Hindlimb muscle (tissue), 1 donor: ENCODE measurements around the gene CELF6. TPM values are rescaled to one million over a fixed set of nuclear protein-coding genes. Genes with fewer than 3 reads are reported as not detected.

Experiments
- DNase-seq: peaks from one replicate; pipeline ENCODE4 v3.0.0-alpha.2; 2013
- polyA plus RNA-seq: library from polyadenylated mRNA; unstranded; fragments of 120-200 nt; gene quantifications from one replicate; pipeline ENCODE4 v1.2.1, GENCODE V29; 2013; ENCODE audit not compliant: insufficient read length

CELF6 gene
- polyA plus RNA-seq, 1 donor = 2.1 TPM

GRCh38 chr15:72271895-72272212 is 48.1 kb downstream of the CELF6 start:
- no peak for DNase-seq

GRCh38 chr15:72271221-72271620 is 48.7 kb downstream of the CELF6 start:
- DNase-seq = no peak

- no peak for DNase-seq
Measured at GRCh38 chr15:72269739-72270138, 50.2 kb downstream of the CELF6 start.

GRCh38 chr15:72265031-72265430 is 54.9 kb downstream of the CELF6 start:
- DNase-seq = no peak

- no peak for DNase-seq
Measured at GRCh38 chr15:72252663-72253299, 67.2 kb downstream of the CELF6 start.

GRCh38 chr15:72249142-72249810 is 70.7 kb downstream of the CELF6 start:
- no peak for DNase-seq

GRCh38 chr15:72248514-72248913 is 71.4 kb downstream of the CELF6 start:
- DNase-seq = no peak

GRCh38 chr15:72242775-72243370 is 77.1 kb downstream of the CELF6 start:
- DNase-seq = no peak

- DNase-seq = no peak
Measured at GRCh38 chr15:72239652-72240051, 80.3 kb downstream of the CELF6 start.

GRCh38 chr15:72238586-72238985 is 81.4 kb downstream of the CELF6 start:
- no peak for DNase-seq

- no peak for DNase-seq
Measured at GRCh38 chr15:72237853-72238224, 82.1 kb downstream of the CELF6 start.

GRCh38 chr15:72237029-72237852 is 82.7 kb downstream of the CELF6 start:
- no peak for DNase-seq

GRCh38 chr15:72236381-72237003 is 83.5 kb downstream of the CELF6 start:
- DNase-seq = no peak

- DNase-seq = no peak
Measured at GRCh38 chr15:72235298-72235697, 84.7 kb downstream of the CELF6 start.

Other genes starting within 250 kb of the CELF6 start
- gene MYO9A, start 202.0 kb downstream of the CELF6 start, polyA plus RNA-seq = 33.3 TPM
- gene SENP8, start 201.8 kb downstream of the CELF6 start, polyA plus RNA-seq = 5.7 TPM
- gene GRAMD2A, start 122.4 kb downstream of the CELF6 start, polyA plus RNA-seq = 2.6 TPM
- gene PKM, start 89.0 kb downstream of the CELF6 start, polyA plus RNA-seq = 1,017 TPM
- gene PARP6, start 47.6 kb downstream of the CELF6 start, polyA plus RNA-seq = 56.4 TPM
- gene HEXA, start 55.9 kb upstream of the CELF6 start, polyA plus RNA-seq = 56.7 TPM
- gene TMEM202, start 78.1 kb upstream of the CELF6 start, polyA plus RNA-seq = not detected
- gene ARIH1, start 154.2 kb upstream of the CELF6 start, polyA plus RNA-seq = 133 TPM